Measurements from ENCODE around the gene ANKRD23. TPM values are rescaled to one million over a fixed set of nuclear protein-coding genes. Genes with fewer than 3 reads are reported as not detected.

Gene ANKRD23
- total and polyA plus RNA-seq, 2 of the 13 experiments (the other 11 are each of a cell fraction or from before 2014, with no cell fraction given) = 1.5 to 1.6 TPM

DNA sequence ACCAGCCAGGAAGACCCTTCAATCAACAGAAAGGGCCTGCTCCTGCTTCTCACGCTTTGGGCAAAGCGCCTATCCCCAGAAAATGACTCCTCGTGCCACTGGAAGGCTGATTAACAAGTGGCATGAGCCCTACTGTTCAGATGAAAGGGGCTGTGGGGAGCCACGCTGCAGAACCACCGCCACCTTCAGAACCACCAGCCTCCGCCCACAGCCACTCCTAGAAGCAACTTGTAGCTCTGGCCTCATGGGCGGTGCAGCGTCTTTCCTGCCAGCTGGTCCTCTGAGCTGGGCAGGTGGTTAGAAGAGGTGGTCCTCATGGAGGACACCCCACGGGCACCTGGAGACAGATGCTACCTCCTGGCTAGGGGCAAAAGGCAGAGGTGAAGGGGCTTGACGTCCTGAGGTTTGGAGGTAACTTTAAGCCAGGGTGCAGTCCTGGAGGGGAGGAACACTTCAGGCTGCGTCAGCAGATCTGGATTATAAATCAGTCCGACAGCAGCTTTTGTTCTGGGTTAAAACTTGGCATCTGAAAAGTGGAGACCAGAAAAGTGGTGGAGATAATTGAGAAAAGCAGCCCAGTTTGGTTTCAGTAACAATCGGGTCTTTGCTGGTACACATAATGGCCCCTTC lies 26.9 kb upstream of the ANKRD23 start (continued):
- TF ChIP-seq SMAD1 (CRISPR knock-in tag; IDR thresholded peaks at IDR 0.05; ENCODE audit: borderline replicate concordance, low read depth) = no peak
- TF ChIP-seq, protein P1, sequence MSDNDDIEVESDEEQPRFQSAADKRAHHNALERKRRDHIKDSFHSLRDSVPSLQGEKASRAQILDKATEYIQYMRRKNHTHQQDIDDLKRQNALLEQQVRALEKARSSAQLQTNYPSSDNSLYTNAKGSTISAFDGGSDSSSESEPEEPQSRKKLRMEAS (IDR thresholded peaks at IDR 0.05) = peak; percentile 32; the same call in 1 of the 2 replicates
- no peak for TF ChIP-seq NCOA1 (CRISPR knock-in tag; IDR thresholded peaks at IDR 0.05)
- TF ChIP-seq, protein P2, sequence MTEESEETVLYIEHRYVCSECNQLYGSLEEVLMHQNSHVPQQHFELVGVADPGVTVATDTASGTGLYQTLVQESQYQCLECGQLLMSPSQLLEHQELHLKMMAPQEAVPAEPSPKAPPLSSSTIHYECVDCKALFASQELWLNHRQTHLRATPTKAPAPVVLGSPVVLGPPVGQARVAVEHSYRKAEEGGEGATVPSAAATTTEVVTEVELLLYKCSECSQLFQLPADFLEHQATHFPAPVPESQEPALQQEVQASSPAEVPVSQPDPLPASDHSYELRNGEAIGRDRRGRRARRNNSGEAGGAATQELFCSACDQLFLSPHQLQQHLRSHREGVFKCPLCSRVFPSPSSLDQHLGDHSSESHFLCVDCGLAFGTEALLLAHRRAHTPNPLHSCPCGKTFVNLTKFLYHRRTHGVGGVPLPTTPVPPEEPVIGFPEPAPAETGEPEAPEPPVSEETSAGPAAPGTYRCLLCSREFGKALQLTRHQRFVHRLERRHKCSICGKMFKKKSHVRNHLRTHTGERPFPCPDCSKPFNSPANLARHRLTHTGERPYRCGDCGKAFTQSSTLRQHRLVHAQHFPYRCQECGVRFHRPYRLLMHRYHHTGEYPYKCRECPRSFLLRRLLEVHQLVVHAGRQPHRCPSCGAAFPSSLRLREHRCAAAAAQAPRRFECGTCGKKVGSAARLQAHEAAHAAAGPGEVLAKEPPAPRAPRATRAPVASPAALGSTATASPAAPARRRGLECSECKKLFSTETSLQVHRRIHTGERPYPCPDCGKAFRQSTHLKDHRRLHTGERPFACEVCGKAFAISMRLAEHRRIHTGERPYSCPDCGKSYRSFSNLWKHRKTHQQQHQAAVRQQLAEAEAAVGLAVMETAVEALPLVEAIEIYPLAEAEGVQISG (CRISPR knock-in tag; IDR thresholded peaks at IDR 0.05) = no peak; the same call in 1 of the 2 replicates
- TF ChIP-seq ZNF558 (CRISPR knock-in tag; IDR thresholded peaks at IDR 0.05; ENCODE audit: borderline replicate concordance) = no peak
- TF ChIP-seq, protein P3, sequence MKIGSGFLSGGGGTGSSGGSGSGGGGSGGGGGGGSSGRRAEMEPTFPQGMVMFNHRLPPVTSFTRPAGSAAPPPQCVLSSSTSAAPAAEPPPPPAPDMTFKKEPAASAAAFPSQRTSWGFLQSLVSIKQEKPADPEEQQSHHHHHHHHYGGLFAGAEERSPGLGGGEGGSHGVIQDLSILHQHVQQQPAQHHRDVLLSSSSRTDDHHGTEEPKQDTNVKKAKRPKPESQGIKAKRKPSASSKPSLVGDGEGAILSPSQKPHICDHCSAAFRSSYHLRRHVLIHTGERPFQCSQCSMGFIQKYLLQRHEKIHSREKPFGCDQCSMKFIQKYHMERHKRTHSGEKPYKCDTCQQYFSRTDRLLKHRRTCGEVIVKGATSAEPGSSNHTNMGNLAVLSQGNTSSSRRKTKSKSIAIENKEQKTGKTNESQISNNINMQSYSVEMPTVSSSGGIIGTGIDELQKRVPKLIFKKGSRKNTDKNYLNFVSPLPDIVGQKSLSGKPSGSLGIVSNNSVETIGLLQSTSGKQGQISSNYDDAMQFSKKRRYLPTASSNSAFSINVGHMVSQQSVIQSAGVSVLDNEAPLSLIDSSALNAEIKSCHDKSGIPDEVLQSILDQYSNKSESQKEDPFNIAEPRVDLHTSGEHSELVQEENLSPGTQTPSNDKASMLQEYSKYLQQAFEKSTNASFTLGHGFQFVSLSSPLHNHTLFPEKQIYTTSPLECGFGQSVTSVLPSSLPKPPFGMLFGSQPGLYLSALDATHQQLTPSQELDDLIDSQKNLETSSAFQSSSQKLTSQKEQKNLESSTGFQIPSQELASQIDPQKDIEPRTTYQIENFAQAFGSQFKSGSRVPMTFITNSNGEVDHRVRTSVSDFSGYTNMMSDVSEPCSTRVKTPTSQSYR (CRISPR knock-in tag; IDR thresholded peaks at IDR 0.05; ENCODE audit: borderline replicate concordance) = no peak
- 0 out of 2 replicates have a peak, but pooled peaks have one; percentile 21 for TF ChIP-seq ZBTB38 (CRISPR knock-in tag; IDR thresholded peaks at IDR 0.05)
- TF ChIP-seq, protein P4, sequence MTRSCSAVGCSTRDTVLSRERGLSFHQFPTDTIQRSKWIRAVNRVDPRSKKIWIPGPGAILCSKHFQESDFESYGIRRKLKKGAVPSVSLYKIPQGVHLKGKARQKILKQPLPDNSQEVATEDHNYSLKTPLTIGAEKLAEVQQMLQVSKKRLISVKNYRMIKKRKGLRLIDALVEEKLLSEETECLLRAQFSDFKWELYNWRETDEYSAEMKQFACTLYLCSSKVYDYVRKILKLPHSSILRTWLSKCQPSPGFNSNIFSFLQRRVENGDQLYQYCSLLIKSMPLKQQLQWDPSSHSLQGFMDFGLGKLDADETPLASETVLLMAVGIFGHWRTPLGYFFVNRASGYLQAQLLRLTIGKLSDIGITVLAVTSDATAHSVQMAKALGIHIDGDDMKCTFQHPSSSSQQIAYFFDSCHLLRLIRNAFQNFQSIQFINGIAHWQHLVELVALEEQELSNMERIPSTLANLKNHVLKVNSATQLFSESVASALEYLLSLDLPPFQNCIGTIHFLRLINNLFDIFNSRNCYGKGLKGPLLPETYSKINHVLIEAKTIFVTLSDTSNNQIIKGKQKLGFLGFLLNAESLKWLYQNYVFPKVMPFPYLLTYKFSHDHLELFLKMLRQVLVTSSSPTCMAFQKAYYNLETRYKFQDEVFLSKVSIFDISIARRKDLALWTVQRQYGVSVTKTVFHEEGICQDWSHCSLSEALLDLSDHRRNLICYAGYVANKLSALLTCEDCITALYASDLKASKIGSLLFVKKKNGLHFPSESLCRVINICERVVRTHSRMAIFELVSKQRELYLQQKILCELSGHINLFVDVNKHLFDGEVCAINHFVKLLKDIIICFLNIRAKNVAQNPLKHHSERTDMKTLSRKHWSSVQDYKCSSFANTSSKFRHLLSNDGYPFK (CRISPR knock-in tag; IDR thresholded peaks at IDR 0.05; ENCODE audit: borderline replicate concordance) = no peak
- no peak for TF ChIP-seq BHLHE40 (IDR thresholded peaks at IDR 0.05; ENCODE audit: low read length)
- TF ChIP-seq KMT2B (CRISPR knock-in tag; IDR thresholded peaks at IDR 0.05) = no peak
- TF ChIP-seq, protein P5, sequence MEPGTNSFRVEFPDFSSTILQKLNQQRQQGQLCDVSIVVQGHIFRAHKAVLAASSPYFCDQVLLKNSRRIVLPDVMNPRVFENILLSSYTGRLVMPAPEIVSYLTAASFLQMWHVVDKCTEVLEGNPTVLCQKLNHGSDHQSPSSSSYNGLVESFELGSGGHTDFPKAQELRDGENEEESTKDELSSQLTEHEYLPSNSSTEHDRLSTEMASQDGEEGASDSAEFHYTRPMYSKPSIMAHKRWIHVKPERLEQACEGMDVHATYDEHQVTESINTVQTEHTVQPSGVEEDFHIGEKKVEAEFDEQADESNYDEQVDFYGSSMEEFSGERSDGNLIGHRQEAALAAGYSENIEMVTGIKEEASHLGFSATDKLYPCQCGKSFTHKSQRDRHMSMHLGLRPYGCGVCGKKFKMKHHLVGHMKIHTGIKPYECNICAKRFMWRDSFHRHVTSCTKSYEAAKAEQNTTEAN (CRISPR knock-in tag; conservative IDR thresholded peaks at IDR 0.05) = no peak
- TF ChIP-seq, protein P6, sequence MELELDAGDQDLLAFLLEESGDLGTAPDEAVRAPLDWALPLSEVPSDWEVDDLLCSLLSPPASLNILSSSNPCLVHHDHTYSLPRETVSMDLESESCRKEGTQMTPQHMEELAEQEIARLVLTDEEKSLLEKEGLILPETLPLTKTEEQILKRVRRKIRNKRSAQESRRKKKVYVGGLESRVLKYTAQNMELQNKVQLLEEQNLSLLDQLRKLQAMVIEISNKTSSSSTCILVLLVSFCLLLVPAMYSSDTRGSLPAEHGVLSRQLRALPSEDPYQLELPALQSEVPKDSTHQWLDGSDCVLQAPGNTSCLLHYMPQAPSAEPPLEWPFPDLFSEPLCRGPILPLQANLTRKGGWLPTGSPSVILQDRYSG (CRISPR knock-in tag; IDR thresholded peaks at IDR 0.05) = no peak
- TF ChIP-seq FOSL1 (CRISPR knock-in tag; IDR thresholded peaks at IDR 0.05; ENCODE audit: borderline replicate concordance) = no peak
- no peak for TF ChIP-seq ZNF607 (CRISPR knock-in tag; IDR thresholded peaks at IDR 0.05; ENCODE audit: borderline replicate concordance)
- peak; percentile 70 for TF ChIP-seq ZBTB7A (CRISPR knock-in tag; IDR thresholded peaks at IDR 0.05)
- TF ChIP-seq ZNF768 (CRISPR knock-in tag; IDR thresholded peaks at IDR 0.05) = peak; percentile 43; the same call in 1 of the 2 replicates
- TF ChIP-seq, protein P7, sequence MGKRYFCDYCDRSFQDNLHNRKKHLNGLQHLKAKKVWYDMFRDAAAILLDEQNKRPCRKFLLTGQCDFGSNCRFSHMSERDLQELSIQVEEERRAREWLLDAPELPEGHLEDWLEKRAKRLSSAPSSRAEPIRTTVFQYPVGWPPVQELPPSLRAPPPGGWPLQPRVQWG (CRISPR knock-in tag; IDR thresholded peaks at IDR 0.05; ENCODE audit: borderline replicate concordance, low read depth) = no peak
- TF ChIP-seq ZNF343 (CRISPR knock-in tag; IDR thresholded peaks at IDR 0.05) = no peak; the same call in 1 of the 2 replicates

Data from HepG2 (cell line).